HepG2 (cell line): Measurements from ENCODE around the gene ANKRD39. TPM values are rescaled to one million over a fixed set of nuclear protein-coding genes. Genes with fewer than 3 reads are reported as not detected.

Experiments used
- ATF5 ChIP-seq: sonication (generic); formaldehyde crosslinking; IDR thresholded peaks from 2 replicates; pipeline ENCODE4 v1.4.0; 2020; ENCODE audit warnings: mild to moderate bottlenecking, low read depth, missing genetic modification reagents
- BHLHE40 ChIP-seq: IDR thresholded peaks from 2 replicates; pipeline ENCODE4 v1.6.1; 2011; ENCODE audit warnings: low read length, improper control_type of control experiment
- E2F1 ChIP-seq: sonication (generic); formaldehyde crosslinking; IDR thresholded peaks from 2 replicates; pipeline ENCODE4 v1.5.0; 2020; ENCODE audit warnings: missing genetic modification reagents
- ESRRA ChIP-seq: sonication (generic); formaldehyde crosslinking; IDR thresholded peaks from 2 replicates; pipeline ENCODE4 v1.5.1; 2020; ENCODE audit warnings: mild to moderate bottlenecking, low read depth, missing genetic modification reagents
- HIVEP1 ChIP-seq: sonication (generic); formaldehyde crosslinking; IDR thresholded peaks from 2 replicates; pipeline ENCODE4 v1.4.0; 2020; ENCODE audit warnings: mild to moderate bottlenecking, missing genetic modification reagents
- HNF4G ChIP-seq, 2 experiments: sonication (generic) in 1 of 2; formaldehyde crosslinking in 1 of 2; IDR thresholded peaks; 2 replicates each; pipeline versions ENCODE4 v1.4.0 to v1.6.1; 2011 to 2020; ENCODE audit warnings: borderline replicate concordance in 2 of 2, low read depth in 2 of 2, mild to moderate bottlenecking in 2 of 2, low read length in 1 of 2, missing genetic modification reagents in 1 of 2, moderate library complexity in 1 of 2
- IRF9 ChIP-seq: sonication (generic); formaldehyde crosslinking; IDR thresholded peaks from 2 replicates; pipeline ENCODE4 v1.8.0; 2022; ENCODE audit warnings: missing genetic modification reagents, mild to moderate bottlenecking, borderline replicate concordance
- KDM1A ChIP-seq: IDR thresholded peaks from 2 replicates; pipeline ENCODE4 v1.6.1; 2016; ENCODE audit warnings: missing compliant biosample characterization
- MAF1 ChIP-seq: sonication (generic); formaldehyde crosslinking; IDR thresholded peaks from 2 replicates; pipeline ENCODE4 v1.5.0; 2020; ENCODE audit warnings: missing genetic modification reagents, borderline replicate concordance
- SP1 ChIP-seq, 2 experiments: fragments of 450-650 bp in 1 of 2; sonication (generic) in 1 of 2; formaldehyde crosslinking in 1 of 2; IDR thresholded peaks; 2 replicates each; pipeline versions ENCODE4 v1.4.0 to v1.6.1; 2016 to 2020; ENCODE audit warnings: missing genetic modification reagents in 1 of 2
- UBTF ChIP-seq: sonication (generic); formaldehyde crosslinking; IDR thresholded peaks from 2 replicates; pipeline ENCODE4 v1.4.0; 2020; ENCODE audit warnings: mild to moderate bottlenecking, missing genetic modification reagents
- ZHX1 ChIP-seq: sonication (generic); formaldehyde crosslinking; IDR thresholded peaks from 2 replicates; pipeline ENCODE4 v1.8.1; 2022; ENCODE audit warnings: low read depth, mild to moderate bottlenecking, missing genetic modification reagents
- ZNF138 ChIP-seq: sonication (generic); formaldehyde crosslinking; IDR thresholded peaks from 2 replicates; pipeline ENCODE4 v1.5.0; 2020; ENCODE audit warnings: mild to moderate bottlenecking, low read depth, missing genetic modification reagents
- ZNF180 ChIP-seq: sonication (generic); formaldehyde crosslinking; IDR thresholded peaks from 2 replicates; pipeline ENCODE4 v1.4.0; 2020; ENCODE audit warnings: low read depth, missing genetic modification reagents, borderline replicate concordance
- ZNF282 ChIP-seq: fragments of 450-650 bp; IDR thresholded peaks from 2 replicates; pipeline ENCODE4 v1.6.1; 2018; ENCODE audit not compliant: partially characterized antibody
- ZNF570 ChIP-seq: sonication (generic); formaldehyde crosslinking; IDR thresholded peaks from 2 replicates; pipeline ENCODE4 v1.4.0; 2020; ENCODE audit warnings: mild to moderate bottlenecking, missing genetic modification reagents, borderline replicate concordance
- ZNF784 ChIP-seq: sonication (generic); formaldehyde crosslinking; IDR thresholded peaks from 2 replicates; pipeline ENCODE4 v1.5.1; 2020; ENCODE audit warnings: missing genetic modification reagents, mild to moderate bottlenecking, borderline replicate concordance
- ZSCAN12 ChIP-seq: sonication (generic); formaldehyde crosslinking; IDR thresholded peaks from 2 replicates; pipeline ENCODE4 v1.9.0; 2021; ENCODE audit warnings: mild to moderate bottlenecking, missing genetic modification reagents
- polyA plus RNA-seq, 8 experiments: library from polyadenylated mRNA; depleted of rRNA in 3 of 8; stranded (reverse) in 7 of 8; unstranded in 1 of 8; fragments of >200 nt; fragmentation: Illumina TruSeq in 4 of 8; extraction: Trizol in 4 of 8; gene quantifications; 2 replicates each; pipeline versions ENCODE4 v1.2.1 to v1.2.3, GENCODE V29; 2011 to 2016; ENCODE audit warnings: low read depth in 4 of 8, missing spikeins in 1 of 8, mixed read lengths in 1 of 8; ENCODE audit not compliant: insufficient read depth in 1 of 8
- total RNA-seq, 5 experiments: library from RNA; depleted of rRNA; stranded (reverse); fragments of >200 nt; fragmentation: Illumina TruSeq; extraction: Trizol; gene quantifications; 2 replicates each; pipeline ENCODE4 v1.2.3, GENCODE V29; 2016; ENCODE audit warnings: low read depth in 1 of 5

The ANKRD39 gene
- total and polyA plus RNA-seq, 2 of the 13 experiments (the other 11 are each of a cell fraction or from before 2014, with no cell fraction given), result 23.2 to 24.8 TPM

- peak; percentile 74 for TF ChIP-seq ZHX1 (CRISPR knock-in tag)
- no peak for TF ChIP-seq ATF5 (CRISPR knock-in tag)
- TF ChIP-seq BHLHE40, result no peak
- 0 out of 2 replicates have a peak, but pooled peaks have one; percentile 3 for TF ChIP-seq HNF4G (IDR thresholded peaks at IDR 0.05; ENCODE audit: borderline replicate concordance, low read depth, low read length)
- TF ChIP-seq HNF4G (CRISPR knock-in tag; IDR thresholded peaks at IDR 0.05; ENCODE audit: borderline replicate concordance, low read depth), result 0 out of 2 replicates have a peak, but pooled peaks have one; percentile 38
- no peak for TF ChIP-seq SP1 (IDR thresholded peaks at IDR 0.05)
- peak; percentile 83 for TF ChIP-seq SP1 (CRISPR knock-in tag; IDR thresholded peaks at IDR 0.05)
- 0 out of 2 replicates have a peak, but pooled peaks have one; percentile 68 for TF ChIP-seq ZNF570
- TF ChIP-seq ZNF180 (CRISPR knock-in tag), result no peak
- TF ChIP-seq ZNF282, result no peak
- no peak for TF ChIP-seq MAF1
- no peak for TF ChIP-seq ZSCAN12
- TF ChIP-seq KDM1A, result no peak; the same call in 1 of the 2 replicates
- peak; percentile 92; the same call in 1 of the 2 replicates for TF ChIP-seq IRF9 (CRISPR knock-in tag)
- no peak; the same call in 1 of the 2 replicates for TF ChIP-seq E2F1
- TF ChIP-seq HIVEP1 (CRISPR knock-in tag), result no peak
- peak; percentile 7; the same call in 1 of the 2 replicates for TF ChIP-seq ZNF138 (CRISPR knock-in tag)
- peak; percentile 89; the same call in 1 of the 2 replicates for TF ChIP-seq UBTF (CRISPR knock-in tag)
- TF ChIP-seq ZNF784 (CRISPR knock-in tag), result peak; percentile 94
- TF ChIP-seq ESRRA, result peak; percentile 79
Measured at GRCh38 chr2:96816127-96816835, 41.5 kb downstream of the ANKRD39 start, which contains the start of gene CNNM3 (continued).
